ENCODE measurements around the gene SPRYD7. TPM values are rescaled to one million over a fixed set of nuclear protein-coding genes. Genes with fewer than 3 reads are reported as not detected.

The SPRYD7 gene
- total RNA-seq: 5.0 and 5.9 TPM in 2 replicates

GRCh38 chr13:49936075-49936967 lies at the start of gene SPRYD7:
Gene SPRYD7 (minus strand): TSS chr13:49936340. CDS start chr13:49936235, 105 bp downstream.

Small RNA genes lying within 50 kb of the gene (small RNA-seq; reads per million reads assigned to genes)
- gene RNY4P30 (not detected), gene RNY4P9 (not detected)

Other genes with a start within 250 kb of the SPRYD7 start
- gene EBPL, start 244.9 kb downstream of the SPRYD7 start, total RNA-seq: 80.5 and 100.0 TPM in 2 replicates
- gene KPNA3, start 143.7 kb downstream of the SPRYD7 start, total RNA-seq: 48.2 and 51.5 TPM in 2 replicates
- 29.1 and 35.7 TPM in 2 replicates for gene TRIM13, start 60.7 kb upstream of the SPRYD7 start, total RNA-seq
- gene KCNRG, start 79.1 kb upstream of the SPRYD7 start, total RNA-seq: 0.22 and 2.2 TPM in 2 replicates